ENCODE results near the gene B3GAT1. TPM values are rescaled to one million over a fixed set of nuclear protein-coding genes. Genes with fewer than 3 reads are reported as not detected.
"Not testable (repeated sequence)": the region's sequence is repeated elsewhere in the genome, so short reads cannot be mapped to it uniquely, and the experiment has no call there.

The B3GAT1 gene
- total RNA-seq, 3 donors from 2014 or later (not counting 1 experiment from before 2014, with no cell fraction given) = 41.3 to 78.4 (median 65.1) TPM

- Histone ChIP-seq H3K9me3 (ENCODE audit: control insufficient read depth, insufficient read depth, low read length) (peaks cover 4% of the 10 kb centered on the region), H3K4me3 (ENCODE audit: low read length) (no peak overlapping the region), H3K27me3 (ENCODE audit: control insufficient read depth, insufficient read depth, low read length) (no peaks in the 10 kb centered on the region), H3K36me3 (ENCODE audit: control insufficient read depth, insufficient read depth, low read length) (no peaks in the 10 kb centered on the region), H3K4me1 (ENCODE audit: control insufficient read depth, insufficient read depth, low read length) (no peaks in the 10 kb centered on the region), H3K27ac (ENCODE audit: low read length) (no peak overlapping the region)
- Mint-ChIP-seq H3K36me3 (no peaks in the 10 kb centered on the region), H3K9me3 (peaks cover 0 to 2% of the 10 kb centered on the region in 2 donors), H3K27ac (no peak overlapping the region), H3K4me3 (no peak overlapping the region), H3K4me1 (peaks cover 9 to 10% of the 10 kb centered on the region in 2 donors), H3K27me3 (ENCODE audit: low read depth in 2 of 2) (no peaks in the 10 kb centered on the region)
- 91% methylated on average over 27 of the region's 27 CpGs for WGBS (ENCODE audit: insufficient coverage)
- DNase-seq (no peak), ATAC-seq (peak in 1 of 3 donors; percentile 6)
- TF ChIP-seq CTCF (IDR thresholded peaks at IDR 0.05) = no peak
- intact Hi-C loops (cut with micrococcal nuclease) = no loop called here
These were observed 35.7 kb upstream of the B3GAT1 start for GRCh38 chr11:134447696-134448095.

GRCh38 chr11:134445601-134446325, 33.7 kb upstream of the B3GAT1 start:
- Histone ChIP-seq H3K27ac (ENCODE audit: low read length) (no peak overlapping the region), H3K9me3 (ENCODE audit: control insufficient read depth, insufficient read depth, low read length) (peaks cover 4% of the 10 kb centered on the region), H3K4me3 (ENCODE audit: low read length) (no peak overlapping the region), H3K36me3 (ENCODE audit: control insufficient read depth, insufficient read depth, low read length) (no peaks in the 10 kb centered on the region), H3K27me3 (ENCODE audit: control insufficient read depth, insufficient read depth, low read length) (no peaks in the 10 kb centered on the region), H3K4me1 (ENCODE audit: control insufficient read depth, insufficient read depth, low read length) (no peaks in the 10 kb centered on the region)
- Mint-ChIP-seq H3K4me3 (no peak overlapping the region), H3K9me3 (peaks cover 0 to 2% of the 10 kb centered on the region in 2 donors), H3K27me3 (ENCODE audit: low read depth in 2 of 2) (no peaks in the 10 kb centered on the region), H3K4me1 (peaks cover 9 to 10% of the 10 kb centered on the region in 2 donors), H3K27ac (no peak overlapping the region), H3K36me3 (no peaks in the 10 kb centered on the region)
- WGBS (ENCODE audit: insufficient coverage) = 91% methylated on average over 15 of the region's 16 CpGs
- TF ChIP-seq CTCF (IDR thresholded peaks at IDR 0.05) = no peak
- ATAC-seq = no peak
- intact Hi-C loops (cut with micrococcal nuclease) = no loop called here
- no peak for DNase-seq

- 64% methylated on average over 17 of the region's 17 CpGs for WGBS (ENCODE audit: insufficient coverage)
- H3K27me3 Mint-ChIP-seq (ENCODE audit: low read depth in 2 of 2); H3K27ac ChIP-seq (ENCODE audit: low read length); H3K9me3 ChIP-seq (ENCODE audit: control insufficient read depth, insufficient read depth, low read length); DNase-seq; H3K27me3 ChIP-seq (ENCODE audit: control insufficient read depth, insufficient read depth, low read length); intact Hi-C loops (cut with micrococcal nuclease); H3K36me3 ChIP-seq (ENCODE audit: control insufficient read depth, insufficient read depth, low read length); H3K9me3 Mint-ChIP-seq; H3K4me3 Mint-ChIP-seq; H3K4me1 ChIP-seq (ENCODE audit: control insufficient read depth, insufficient read depth, low read length); H3K36me3 Mint-ChIP-seq; H3K4me3 ChIP-seq (ENCODE audit: low read length): not testable (repeated sequence)
- peak overlapping the region; percentile 16 to 64 for H3K27ac Mint-ChIP-seq
- peak in 2 of 3 donors; percentile 25 to 60 for ATAC-seq
- peaks cover 9 to 15% of the 10 kb centered on the region in 2 donors for H3K4me1 Mint-ChIP-seq
These were observed 32.4 kb upstream of the B3GAT1 start for GRCh38 chr11:134444160-134445108.

- Mint-ChIP-seq H3K9me3 (peaks cover 2% of the 10 kb centered on the region in 2 donors), H3K27me3 (ENCODE audit: low read depth in 2 of 2) (no peaks in the 10 kb centered on the region), H3K27ac (no peak overlapping the region), H3K4me1 (peaks cover 9 to 19% of the 10 kb centered on the region in 2 donors), H3K4me3 (no peak overlapping the region), H3K36me3 (no peaks in the 10 kb centered on the region)
- Histone ChIP-seq H3K27ac (ENCODE audit: low read length) (no peak overlapping the region), H3K27me3 (ENCODE audit: control insufficient read depth, insufficient read depth, low read length) (no peaks in the 10 kb centered on the region), H3K36me3 (ENCODE audit: control insufficient read depth, insufficient read depth, low read length) (no peaks in the 10 kb centered on the region), H3K4me1 (ENCODE audit: control insufficient read depth, insufficient read depth, low read length) (no peaks in the 10 kb centered on the region), H3K4me3 (ENCODE audit: low read length) (no peak overlapping the region), H3K9me3 (ENCODE audit: control insufficient read depth, insufficient read depth, low read length) (peaks cover 4% of the 10 kb centered on the region)
- ATAC-seq (no peak), DNase-seq (no peak)
- intact Hi-C loops (cut with micrococcal nuclease) = no loop called here
- 79% methylated on average over 6 of the region's 6 CpGs for WGBS (ENCODE audit: insufficient coverage)
- TF ChIP-seq CTCF (IDR thresholded peaks at IDR 0.05) = no peak
These were observed 31.2 kb upstream of the B3GAT1 start for GRCh38 chr11:134443246-134443645.

Data from natural killer cell (primary cell).